GM10266 (cell line): ENCODE data around the gene OXCT1.

Source experiments
- DNase-seq: peaks from one replicate; pipeline ENCODE4 v3.0.0; 2012; ENCODE audit errors: extremely low spot score
- TF ChIP-seq, protein P1 (sequence below): IDR thresholded peaks from 2 replicates; pipeline ENCODE4 v1.5.1; 2012; ENCODE audit warnings: mild to moderate bottlenecking, low read depth; ENCODE audit not compliant: control insufficient read depth, insufficient read depth; ENCODE audit errors: missing control alignments

Gene OXCT1

GRCh38 chr5:41763574-41763973 is 106.7 kb downstream of the OXCT1 start:
- DNase-seq = no peak
- TF ChIP-seq, protein P1, sequence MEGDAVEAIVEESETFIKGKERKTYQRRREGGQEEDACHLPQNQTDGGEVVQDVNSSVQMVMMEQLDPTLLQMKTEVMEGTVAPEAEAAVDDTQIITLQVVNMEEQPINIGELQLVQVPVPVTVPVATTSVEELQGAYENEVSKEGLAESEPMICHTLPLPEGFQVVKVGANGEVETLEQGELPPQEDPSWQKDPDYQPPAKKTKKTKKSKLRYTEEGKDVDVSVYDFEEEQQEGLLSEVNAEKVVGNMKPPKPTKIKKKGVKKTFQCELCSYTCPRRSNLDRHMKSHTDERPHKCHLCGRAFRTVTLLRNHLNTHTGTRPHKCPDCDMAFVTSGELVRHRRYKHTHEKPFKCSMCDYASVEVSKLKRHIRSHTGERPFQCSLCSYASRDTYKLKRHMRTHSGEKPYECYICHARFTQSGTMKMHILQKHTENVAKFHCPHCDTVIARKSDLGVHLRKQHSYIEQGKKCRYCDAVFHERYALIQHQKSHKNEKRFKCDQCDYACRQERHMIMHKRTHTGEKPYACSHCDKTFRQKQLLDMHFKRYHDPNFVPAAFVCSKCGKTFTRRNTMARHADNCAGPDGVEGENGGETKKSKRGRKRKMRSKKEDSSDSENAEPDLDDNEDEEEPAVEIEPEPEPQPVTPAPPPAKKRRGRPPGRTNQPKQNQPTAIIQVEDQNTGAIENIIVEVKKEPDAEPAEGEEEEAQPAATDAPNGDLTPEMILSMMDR = no peak

DNA sequence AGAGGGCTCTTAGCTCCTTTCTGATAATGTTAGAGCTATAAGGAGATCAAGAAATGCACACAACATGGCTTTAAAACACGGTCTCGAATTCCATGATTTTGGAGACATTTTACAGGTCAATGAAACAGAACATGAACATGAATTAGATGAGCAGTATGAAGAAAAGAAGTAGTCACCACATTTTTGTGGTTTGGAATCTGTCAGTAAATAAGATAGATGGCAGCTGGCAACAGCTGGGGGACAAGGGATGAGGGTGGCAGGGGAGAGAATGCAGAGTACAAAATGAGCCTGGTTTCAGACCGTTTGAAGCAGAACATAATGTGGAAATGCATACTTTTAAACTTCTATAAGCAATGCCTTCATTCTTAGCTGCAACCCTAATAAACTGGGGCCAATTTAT is 107.1 kb downstream of the OXCT1 start:
- TF ChIP-seq, protein P1 = no peak
- no peak for DNase-seq

DNA sequence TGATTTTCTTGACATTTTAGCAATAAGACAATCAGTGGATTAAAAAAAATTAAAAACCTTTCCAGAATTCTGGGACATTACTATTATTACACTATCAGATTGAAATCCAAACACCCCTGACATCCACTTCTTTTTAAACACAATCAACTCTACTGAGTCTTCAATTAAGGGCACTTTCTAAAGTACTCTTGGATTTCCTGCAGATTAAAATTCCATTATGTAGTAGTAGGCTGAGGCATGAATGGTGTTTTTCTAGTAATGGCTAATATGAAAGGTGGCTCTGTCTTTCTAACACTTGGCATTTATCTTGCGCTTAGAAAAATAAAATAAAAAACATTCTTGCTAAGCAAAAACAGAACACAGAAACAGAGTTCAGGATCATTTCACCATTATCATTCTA is 107.8 kb downstream of the OXCT1 start:
- TF ChIP-seq, protein P1 = no peak
- no peak for DNase-seq

DNA sequence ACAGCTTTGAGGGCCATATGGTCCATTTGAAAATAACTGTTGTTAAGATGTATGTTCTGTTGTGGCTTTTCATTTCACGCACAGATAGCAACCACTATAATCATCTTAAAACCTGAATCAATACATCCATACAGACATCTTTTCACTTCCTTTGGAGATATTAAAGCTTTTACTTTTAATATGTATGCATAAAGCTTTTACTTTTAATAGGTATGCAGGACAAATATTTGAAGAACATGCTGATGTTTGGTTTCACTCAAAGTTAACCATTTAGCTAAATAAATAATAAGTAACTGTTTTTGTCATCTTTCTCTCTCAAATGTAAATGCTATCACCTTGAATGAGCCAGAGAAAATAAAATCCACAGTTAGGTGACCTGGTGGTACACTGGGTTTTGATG is 108.6 kb downstream of the OXCT1 start:
- TF ChIP-seq, protein P1 = no peak
- no peak for DNase-seq

DNA sequence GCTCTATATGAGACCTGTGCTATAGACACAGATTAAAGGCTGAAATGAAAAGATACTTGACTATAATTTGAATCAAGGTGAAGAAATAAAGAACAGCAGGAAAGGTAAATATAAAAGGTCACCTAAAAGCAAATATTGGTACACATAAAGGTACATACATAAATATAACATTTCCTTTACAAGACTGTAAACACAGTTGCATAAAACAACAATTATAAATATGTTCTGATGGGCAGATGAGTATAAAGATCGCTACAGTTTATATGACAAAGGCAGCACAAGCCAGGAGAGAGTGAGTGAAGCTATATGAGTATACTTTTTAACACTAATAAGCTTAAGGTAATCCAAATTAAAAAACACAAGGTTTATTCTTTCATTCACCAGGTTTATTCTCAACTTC is 114.5 kb downstream of the OXCT1 start:
- TF ChIP-seq, protein P1 = no peak
- DNase-seq = no peak

DNA sequence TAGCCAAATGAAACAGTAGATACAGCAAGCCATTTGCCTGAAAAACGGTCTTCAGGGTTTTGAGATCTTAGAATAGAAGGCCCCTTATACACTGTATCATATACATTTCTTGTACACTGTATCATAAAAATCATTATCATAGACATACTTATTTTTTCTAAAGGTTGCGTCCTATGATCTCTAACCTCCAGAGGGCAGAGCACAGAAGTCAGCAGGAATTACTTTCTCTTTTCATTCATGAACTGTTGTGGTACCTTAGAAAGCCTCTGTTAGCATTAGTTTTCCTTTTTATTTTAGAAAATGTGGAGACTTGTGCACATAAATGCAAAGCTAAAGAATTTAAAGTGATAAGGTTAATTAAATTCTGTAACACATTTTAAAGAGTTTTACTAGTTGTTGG is 115.4 kb downstream of the OXCT1 start:
- DNase-seq = no peak
- TF ChIP-seq, protein P1 = peak; percentile 20

DNA sequence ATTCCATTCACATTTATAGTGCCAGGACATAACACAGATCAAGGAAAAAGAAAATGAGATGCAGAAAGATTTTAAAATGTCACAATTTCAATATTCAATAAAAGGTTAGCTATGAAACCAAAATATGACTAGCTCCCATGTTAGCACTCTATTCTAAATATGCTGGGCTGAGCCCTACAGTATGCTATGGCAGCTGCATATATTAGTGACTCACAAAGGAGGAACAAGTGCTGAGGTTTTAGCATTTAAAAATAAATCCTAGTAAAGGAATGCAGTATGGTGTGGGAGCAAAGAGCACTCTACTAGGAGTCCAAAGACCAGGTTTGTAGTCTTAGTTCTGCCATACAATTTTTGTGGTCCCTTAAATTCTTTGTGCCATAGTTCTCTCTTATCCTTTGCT is 118.4 kb downstream of the OXCT1 start:
- TF ChIP-seq, protein P1 = no peak
- DNase-seq = no peak
